ENCODE results near the gene ZNF670. TPM values are rescaled to one million over a fixed set of nuclear protein-coding genes. Genes with fewer than 3 reads are reported as not detected.

Gene ZNF670
- total and polyA plus RNA-seq, 4 donors, result 0.74 to 2.3 (median 1.4) TPM

DNA sequence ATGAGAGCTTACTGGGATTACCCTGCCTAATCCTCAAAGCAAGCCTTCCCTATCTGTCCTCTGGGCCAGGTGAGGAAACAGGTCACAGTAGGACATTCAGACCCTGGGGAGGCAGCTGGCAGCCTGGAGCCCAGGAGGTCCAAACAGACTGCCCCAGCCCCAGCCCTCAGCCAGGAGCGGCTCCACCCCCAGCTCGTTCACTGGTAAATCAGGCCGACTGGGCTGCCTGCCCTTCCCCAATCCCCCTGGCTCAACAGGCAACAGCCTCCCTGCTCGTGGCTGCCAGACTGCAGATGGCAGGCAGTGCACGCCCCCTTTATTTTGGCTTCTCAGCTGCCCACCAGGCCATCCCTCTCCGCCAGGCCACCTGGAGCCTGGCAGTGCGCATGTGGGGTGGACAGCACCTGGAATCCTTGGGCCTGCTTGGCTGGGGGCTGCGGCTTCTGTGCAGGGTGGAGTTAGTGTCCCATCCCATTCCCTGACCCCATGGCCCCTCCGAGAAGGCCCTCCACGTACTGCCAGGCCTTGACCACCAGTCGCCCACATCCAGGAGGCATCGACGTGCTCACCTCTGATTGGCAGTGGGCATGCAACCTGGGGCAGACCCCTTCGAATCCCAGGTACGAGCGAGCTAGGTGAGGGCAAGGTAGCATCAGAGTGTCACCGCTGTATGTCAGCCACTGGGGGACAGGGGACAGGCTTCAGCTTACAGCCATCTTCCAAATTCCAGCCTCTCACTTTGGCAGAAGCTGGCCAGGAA lies 11.2 kb upstream of the ZNF670 start:
- no peak for DNase-seq (ENCODE audit: low spot score)

DNA sequence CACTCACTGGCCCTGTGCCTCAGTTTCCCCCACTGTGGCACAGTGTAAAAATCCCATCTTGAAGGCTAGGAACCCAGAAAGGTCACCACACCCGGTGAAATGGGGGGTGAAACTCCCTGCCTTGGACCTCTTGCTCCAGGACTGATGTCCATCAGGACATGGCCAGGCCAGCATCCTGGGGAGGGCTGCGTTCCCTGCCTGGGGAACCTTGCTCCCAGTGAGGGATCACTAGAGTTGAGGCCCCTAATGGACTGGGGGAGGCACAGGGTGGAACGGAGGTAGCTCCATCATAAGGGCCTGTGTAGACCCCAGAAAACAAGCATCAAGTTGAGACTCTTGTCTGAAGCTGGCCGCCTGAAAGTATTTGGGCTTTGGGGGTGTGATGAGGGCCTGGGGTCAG lies 10.4 kb upstream of the ZNF670 start:
- no peak for DNase-seq (ENCODE audit: low spot score)
- H3K27me3 ChIP-seq (ENCODE audit: control insufficient read depth in 4 of 4, insufficient read depth in 4 of 4, low read length in 3 of 4), result no peaks in the 10 kb centered on the region

More for the DNA sequence above, 11.2 kb upstream of the ZNF670 start:
- Histone ChIP-seq H3K4me3 (ENCODE audit: low read depth in 1 of 3, low read length in 3 of 3) (no peak overlapping the region), H3K27me3 (ENCODE audit: control insufficient read depth in 4 of 4, insufficient read depth in 4 of 4, low read length in 3 of 4) (no peaks in the 10 kb centered on the region), H3K27ac (ENCODE audit: low read depth in 1 of 2, low read length in 2 of 2) (no peak overlapping the region), H3K36me3 (ENCODE audit: control insufficient read depth in 4 of 4, insufficient read depth in 3 of 4, low read depth in 1 of 4, low read length in 3 of 4) (no peaks in the 10 kb centered on the region), H3K4me1 (ENCODE audit: control insufficient read depth in 4 of 4, insufficient read depth in 4 of 4, low read length in 3 of 4) (no peaks in the 10 kb centered on the region), H3K9me3 (ENCODE audit: control insufficient read depth in 4 of 4, low read length in 3 of 4) (peaks cover 0 to 5% (median 0%) of the 10 kb centered on the region in 4 donors), H3K9ac (ENCODE audit: low read depth in 1 of 2, low read length in 2 of 2) (no peak overlapping the region)
- TF ChIP-seq, protein P1, sequence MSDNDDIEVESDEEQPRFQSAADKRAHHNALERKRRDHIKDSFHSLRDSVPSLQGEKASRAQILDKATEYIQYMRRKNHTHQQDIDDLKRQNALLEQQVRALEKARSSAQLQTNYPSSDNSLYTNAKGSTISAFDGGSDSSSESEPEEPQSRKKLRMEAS (IDR thresholded peaks at IDR 0.05), result no peak
- no peak for TF ChIP-seq JUND (IDR thresholded peaks at IDR 0.05)
- no peak for TF ChIP-seq EGR1 (IDR thresholded peaks at IDR 0.05; ENCODE audit: low read depth in 2 of 2)
- TF ChIP-seq HNF4A (conservative IDR thresholded peaks at IDR 0.05), result no peak
- 67% methylated on average over 17 of the region's 17 CpGs for WGBS

DNA sequence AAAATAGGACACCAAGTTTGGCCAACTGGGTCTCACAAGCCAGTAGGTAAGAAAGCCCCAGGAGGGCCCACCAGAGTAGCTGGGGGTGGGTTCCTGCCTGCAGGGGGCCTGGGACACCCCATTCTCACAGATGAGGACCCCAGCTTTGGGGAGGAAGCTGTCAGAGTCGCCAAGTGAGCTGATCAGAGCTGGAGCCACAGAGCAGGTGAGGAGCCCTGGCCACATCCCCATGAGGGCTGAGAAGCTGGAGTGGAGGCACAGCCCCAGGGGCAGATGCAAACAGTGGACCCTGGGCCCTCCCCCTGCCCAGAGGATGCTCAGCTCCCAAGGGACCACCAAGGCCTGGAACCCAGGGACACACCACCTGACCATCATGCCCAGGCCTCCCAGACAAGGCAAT lies 8.6 kb upstream of the ZNF670 start:
- Histone ChIP-seq H3K9me3 (ENCODE audit: control insufficient read depth in 4 of 4, low read length in 3 of 4) (peaks cover 0 to 2% (median under 1%) of the 10 kb centered on the region in 4 donors), H3K9ac (ENCODE audit: low read depth in 1 of 2, low read length in 2 of 2) (no peak overlapping the region), H3K27me3 (ENCODE audit: control insufficient read depth in 4 of 4, insufficient read depth in 4 of 4, low read length in 3 of 4) (no peaks in the 10 kb centered on the region), H3K27ac (ENCODE audit: low read depth in 1 of 2, low read length in 2 of 2) (no peak overlapping the region), H3K4me1 (ENCODE audit: control insufficient read depth in 4 of 4, insufficient read depth in 4 of 4, low read length in 3 of 4) (no peaks in the 10 kb centered on the region), H3K36me3 (ENCODE audit: control insufficient read depth in 4 of 4, insufficient read depth in 3 of 4, low read depth in 1 of 4, low read length in 3 of 4) (no peaks in the 10 kb centered on the region), H3K4me3 (ENCODE audit: low read depth in 1 of 3, low read length in 3 of 3) (no peak overlapping the region)
- no peak for DNase-seq (ENCODE audit: low spot score)
- 72% methylated on average over 1 of the region's 1 CpG for WGBS
- TF ChIP-seq, protein P2, sequence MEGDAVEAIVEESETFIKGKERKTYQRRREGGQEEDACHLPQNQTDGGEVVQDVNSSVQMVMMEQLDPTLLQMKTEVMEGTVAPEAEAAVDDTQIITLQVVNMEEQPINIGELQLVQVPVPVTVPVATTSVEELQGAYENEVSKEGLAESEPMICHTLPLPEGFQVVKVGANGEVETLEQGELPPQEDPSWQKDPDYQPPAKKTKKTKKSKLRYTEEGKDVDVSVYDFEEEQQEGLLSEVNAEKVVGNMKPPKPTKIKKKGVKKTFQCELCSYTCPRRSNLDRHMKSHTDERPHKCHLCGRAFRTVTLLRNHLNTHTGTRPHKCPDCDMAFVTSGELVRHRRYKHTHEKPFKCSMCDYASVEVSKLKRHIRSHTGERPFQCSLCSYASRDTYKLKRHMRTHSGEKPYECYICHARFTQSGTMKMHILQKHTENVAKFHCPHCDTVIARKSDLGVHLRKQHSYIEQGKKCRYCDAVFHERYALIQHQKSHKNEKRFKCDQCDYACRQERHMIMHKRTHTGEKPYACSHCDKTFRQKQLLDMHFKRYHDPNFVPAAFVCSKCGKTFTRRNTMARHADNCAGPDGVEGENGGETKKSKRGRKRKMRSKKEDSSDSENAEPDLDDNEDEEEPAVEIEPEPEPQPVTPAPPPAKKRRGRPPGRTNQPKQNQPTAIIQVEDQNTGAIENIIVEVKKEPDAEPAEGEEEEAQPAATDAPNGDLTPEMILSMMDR (IDR thresholded peaks at IDR 0.05; ENCODE audit: low read depth, low read length, missing input control), result no peak
- TF ChIP-seq TAF1 (conservative IDR thresholded peaks at IDR 0.05) (no peak), HNF4A (conservative IDR thresholded peaks at IDR 0.05) (no peak), YY1 (IDR thresholded peaks at IDR 0.05) (no peak), GABPA (IDR thresholded peaks at IDR 0.05 in 1 of 2, conservative IDR thresholded peaks at IDR 0.05 in 1 of 2) (no peak), FOXA1 (IDR thresholded peaks at IDR 0.05) (no peak), RAD21 (IDR thresholded peaks at IDR 0.05) (no peak), HNF4G (IDR thresholded peaks at IDR 0.05) (no peak), JUND (IDR thresholded peaks at IDR 0.05) (no peak), SP1 (IDR thresholded peaks at IDR 0.05) (no peak), FOXA2 (IDR thresholded peaks at IDR 0.05) (no peak)
- TF ChIP-seq, protein P3, sequence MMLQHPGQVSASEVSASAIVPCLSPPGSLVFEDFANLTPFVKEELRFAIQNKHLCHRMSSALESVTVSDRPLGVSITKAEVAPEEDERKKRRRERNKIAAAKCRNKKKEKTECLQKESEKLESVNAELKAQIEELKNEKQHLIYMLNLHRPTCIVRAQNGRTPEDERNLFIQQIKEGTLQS (IDR thresholded peaks at IDR 0.05), result no peak
- TF ChIP-seq, protein P4, sequence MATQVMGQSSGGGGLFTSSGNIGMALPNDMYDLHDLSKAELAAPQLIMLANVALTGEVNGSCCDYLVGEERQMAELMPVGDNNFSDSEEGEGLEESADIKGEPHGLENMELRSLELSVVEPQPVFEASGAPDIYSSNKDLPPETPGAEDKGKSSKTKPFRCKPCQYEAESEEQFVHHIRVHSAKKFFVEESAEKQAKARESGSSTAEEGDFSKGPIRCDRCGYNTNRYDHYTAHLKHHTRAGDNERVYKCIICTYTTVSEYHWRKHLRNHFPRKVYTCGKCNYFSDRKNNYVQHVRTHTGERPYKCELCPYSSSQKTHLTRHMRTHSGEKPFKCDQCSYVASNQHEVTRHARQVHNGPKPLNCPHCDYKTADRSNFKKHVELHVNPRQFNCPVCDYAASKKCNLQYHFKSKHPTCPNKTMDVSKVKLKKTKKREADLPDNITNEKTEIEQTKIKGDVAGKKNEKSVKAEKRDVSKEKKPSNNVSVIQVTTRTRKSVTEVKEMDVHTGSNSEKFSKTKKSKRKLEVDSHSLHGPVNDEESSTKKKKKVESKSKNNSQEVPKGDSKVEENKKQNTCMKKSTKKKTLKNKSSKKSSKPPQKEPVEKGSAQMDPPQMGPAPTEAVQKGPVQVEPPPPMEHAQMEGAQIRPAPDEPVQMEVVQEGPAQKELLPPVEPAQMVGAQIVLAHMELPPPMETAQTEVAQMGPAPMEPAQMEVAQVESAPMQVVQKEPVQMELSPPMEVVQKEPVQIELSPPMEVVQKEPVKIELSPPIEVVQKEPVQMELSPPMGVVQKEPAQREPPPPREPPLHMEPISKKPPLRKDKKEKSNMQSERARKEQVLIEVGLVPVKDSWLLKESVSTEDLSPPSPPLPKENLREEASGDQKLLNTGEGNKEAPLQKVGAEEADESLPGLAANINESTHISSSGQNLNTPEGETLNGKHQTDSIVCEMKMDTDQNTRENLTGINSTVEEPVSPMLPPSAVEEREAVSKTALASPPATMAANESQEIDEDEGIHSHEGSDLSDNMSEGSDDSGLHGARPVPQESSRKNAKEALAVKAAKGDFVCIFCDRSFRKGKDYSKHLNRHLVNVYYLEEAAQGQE (IDR thresholded peaks at IDR 0.05), result no peak

More for the DNA sequence above, 10.4 kb upstream of the ZNF670 start:
- Histone ChIP-seq H3K9ac (ENCODE audit: low read depth in 1 of 2, low read length in 2 of 2) (no peak overlapping the region), H3K4me1 (ENCODE audit: control insufficient read depth in 4 of 4, insufficient read depth in 4 of 4, low read length in 3 of 4) (no peaks in the 10 kb centered on the region), H3K4me3 (ENCODE audit: low read depth in 1 of 3, low read length in 3 of 3) (no peak overlapping the region), H3K36me3 (ENCODE audit: control insufficient read depth in 4 of 4, insufficient read depth in 3 of 4, low read depth in 1 of 4, low read length in 3 of 4) (no peaks in the 10 kb centered on the region), H3K9me3 (ENCODE audit: control insufficient read depth in 4 of 4, low read length in 3 of 4) (peaks cover 0 to 2% (median under 1%) of the 10 kb centered on the region in 4 donors), H3K27ac (ENCODE audit: low read depth in 1 of 2, low read length in 2 of 2) (no peak overlapping the region)
- 83% methylated on average over 4 of the region's 4 CpGs for WGBS
- no peak for TF ChIP-seq EGR1 (IDR thresholded peaks at IDR 0.05; ENCODE audit: low read depth in 2 of 2)
- no peak for TF ChIP-seq TAF1 (conservative IDR thresholded peaks at IDR 0.05)
- no peak for TF ChIP-seq RAD21 (IDR thresholded peaks at IDR 0.05)
- TF ChIP-seq YY1 (IDR thresholded peaks at IDR 0.05), result no peak
- TF ChIP-seq, protein P2 (IDR thresholded peaks at IDR 0.05; ENCODE audit: low read depth, low read length, missing input control), result no peak
- TF ChIP-seq HNF4A (conservative IDR thresholded peaks at IDR 0.05), result no peak
- TF ChIP-seq NR2F2 (IDR thresholded peaks at IDR 0.05), result no peak

All from liver (tissue), 9 donors.